ENCODE results near the gene CAMSAP1. TPM values are rescaled to one million over a fixed set of nuclear protein-coding genes. Genes with fewer than 3 reads are reported as not detected.

Gene CAMSAP1
- total RNA-seq, 4 donors from 2014 or later = 32.2 to 46.1 (median 34.0) TPM

- intact Hi-C loops (cut with DNase I; ENCODE audit: low total_unique reads) = no loop called here
- TF ChIP-seq, protein P1, sequence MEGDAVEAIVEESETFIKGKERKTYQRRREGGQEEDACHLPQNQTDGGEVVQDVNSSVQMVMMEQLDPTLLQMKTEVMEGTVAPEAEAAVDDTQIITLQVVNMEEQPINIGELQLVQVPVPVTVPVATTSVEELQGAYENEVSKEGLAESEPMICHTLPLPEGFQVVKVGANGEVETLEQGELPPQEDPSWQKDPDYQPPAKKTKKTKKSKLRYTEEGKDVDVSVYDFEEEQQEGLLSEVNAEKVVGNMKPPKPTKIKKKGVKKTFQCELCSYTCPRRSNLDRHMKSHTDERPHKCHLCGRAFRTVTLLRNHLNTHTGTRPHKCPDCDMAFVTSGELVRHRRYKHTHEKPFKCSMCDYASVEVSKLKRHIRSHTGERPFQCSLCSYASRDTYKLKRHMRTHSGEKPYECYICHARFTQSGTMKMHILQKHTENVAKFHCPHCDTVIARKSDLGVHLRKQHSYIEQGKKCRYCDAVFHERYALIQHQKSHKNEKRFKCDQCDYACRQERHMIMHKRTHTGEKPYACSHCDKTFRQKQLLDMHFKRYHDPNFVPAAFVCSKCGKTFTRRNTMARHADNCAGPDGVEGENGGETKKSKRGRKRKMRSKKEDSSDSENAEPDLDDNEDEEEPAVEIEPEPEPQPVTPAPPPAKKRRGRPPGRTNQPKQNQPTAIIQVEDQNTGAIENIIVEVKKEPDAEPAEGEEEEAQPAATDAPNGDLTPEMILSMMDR (IDR thresholded peaks at IDR 0.05) = no peak
- no peak for TF ChIP-seq POLR2A (IDR thresholded peaks at IDR 0.05)
- peak in 1 of 2 donors; percentile 76 for DNase-seq (ENCODE audit: low spot score in 2 of 2)
- 91 to 93% methylated on average over 26 to 28 of the region's 28 CpGs for WGBS, 2 donors
- H3K4me3 ChIP-seq (ENCODE audit: low read depth, poor library complexity, severe bottlenecking) = no peak overlapping the region
These were observed 91.3 kb downstream of the CAMSAP1 start for GRCh38 chr9:135815830-135816650.

GRCh38 chr9:135815413-135815812 is 91.9 kb downstream of the CAMSAP1 start:
- WGBS, 2 donors = 89 to 95% methylated on average over 4 of the region's 4 CpGs
- H3K4me3 ChIP-seq (ENCODE audit: low read depth, poor library complexity, severe bottlenecking) = no peak overlapping the region
- TF ChIP-seq, protein P1 (IDR thresholded peaks at IDR 0.05) = no peak
- no peak for TF ChIP-seq POLR2A (IDR thresholded peaks at IDR 0.05)
- peak in 1 of 2 donors; percentile 14 for DNase-seq (ENCODE audit: low spot score in 2 of 2)
- intact Hi-C loops (cut with DNase I; ENCODE audit: low total_unique reads) = no loop called here

- DNase-seq (ENCODE audit: low spot score in 2 of 2) = peak in 1 of 2 donors; percentile 74
- 96 to 97% methylated on average over 12 of the region's 12 CpGs for WGBS, 2 donors
- intact Hi-C loops (cut with DNase I; ENCODE audit: low total_unique reads) = no loop called here
- H3K4me3 ChIP-seq (ENCODE audit: low read depth, poor library complexity, severe bottlenecking) = no peak overlapping the region
- TF ChIP-seq, protein P1 (IDR thresholded peaks at IDR 0.05) = no peak
- no peak for TF ChIP-seq POLR2A (IDR thresholded peaks at IDR 0.05)
These were observed 92.8 kb downstream of the CAMSAP1 start for GRCh38 chr9:135814421-135815095.

DNA sequence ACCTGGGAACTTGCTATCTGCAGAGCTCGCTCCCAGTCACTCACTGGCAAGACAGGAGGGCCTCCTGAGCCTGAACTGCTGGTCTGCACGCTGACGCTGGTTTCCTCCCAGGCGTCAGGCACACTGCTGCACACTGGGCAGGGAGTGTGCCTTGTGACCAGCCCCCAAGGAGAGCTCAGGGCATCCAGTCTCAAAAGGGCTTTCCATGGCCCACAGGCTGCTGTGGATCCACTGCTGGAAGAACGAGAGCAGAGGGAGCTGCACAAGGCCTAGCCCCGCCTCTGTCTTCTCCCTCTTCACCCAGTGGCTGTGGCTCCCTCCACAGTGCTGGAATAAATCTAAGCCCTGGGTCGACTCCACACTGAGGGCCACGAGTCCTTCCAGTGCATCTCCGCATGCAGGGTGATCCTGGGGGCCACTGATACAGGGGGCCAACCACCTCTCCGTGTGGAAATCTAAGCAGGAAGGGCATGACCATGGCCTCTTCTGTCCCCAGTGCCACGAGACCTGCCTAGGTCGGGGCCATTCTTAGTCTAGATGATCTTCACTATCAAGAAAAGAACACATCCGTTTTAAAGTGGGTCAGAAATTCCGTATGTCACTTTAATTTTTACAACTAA is 93.6 kb downstream of the CAMSAP1 start:
- intact Hi-C loops (cut with DNase I; ENCODE audit: low total_unique reads) = no loop called here
- no peak overlapping the region for H3K4me3 ChIP-seq (ENCODE audit: low read depth, poor library complexity, severe bottlenecking)
- TF ChIP-seq, protein P1 (IDR thresholded peaks at IDR 0.05) = no peak
- TF ChIP-seq POLR2A (IDR thresholded peaks at IDR 0.05) = no peak
- peak in 1 of 2 donors; percentile 56 for DNase-seq (ENCODE audit: low spot score in 2 of 2)
- 90 to 91% methylated on average over 12 to 14 of the region's 14 CpGs for WGBS, 2 donors

DNA sequence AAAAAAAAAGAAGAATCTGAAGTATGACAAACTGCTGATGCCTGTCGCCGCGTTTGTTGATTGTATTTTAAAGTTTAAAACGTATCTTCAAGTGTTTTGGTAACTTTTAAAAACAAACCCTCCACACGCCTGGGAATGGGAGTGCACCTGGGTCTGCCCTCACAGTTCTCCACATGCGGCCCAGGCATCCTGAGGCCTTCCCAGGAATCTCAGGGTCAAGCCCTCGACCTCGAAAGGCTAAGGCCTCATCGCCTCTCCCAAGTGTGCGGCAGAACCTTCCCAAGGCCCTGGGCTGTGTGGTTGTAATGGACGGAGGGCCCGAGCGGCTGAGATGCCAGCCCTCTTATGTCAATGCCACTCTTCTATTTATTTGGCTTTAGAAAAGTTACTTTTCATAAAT is 94.4 kb downstream of the CAMSAP1 start:
- intact Hi-C loops (cut with DNase I; ENCODE audit: low total_unique reads) = no loop called here
- H3K4me3 ChIP-seq (ENCODE audit: low read depth, poor library complexity, severe bottlenecking) = no peak overlapping the region
- peak in 1 of 2 donors; percentile 29 for DNase-seq (ENCODE audit: low spot score in 2 of 2)
- TF ChIP-seq POLR2A (IDR thresholded peaks at IDR 0.05) = no peak
- 95 to 97% methylated on average over 13 of the region's 13 CpGs for WGBS, 2 donors

GRCh38 chr9:135811801-135812200 is 95.5 kb downstream of the CAMSAP1 start:
- intact Hi-C loops (cut with DNase I; ENCODE audit: low total_unique reads) = no loop called here
- peak in 1 of 2 donors; percentile 39 for DNase-seq (ENCODE audit: low spot score in 2 of 2)
- TF ChIP-seq POLR2A (IDR thresholded peaks at IDR 0.05) = no peak
- TF ChIP-seq, protein P1 (IDR thresholded peaks at IDR 0.05) = no peak
- 68 to 74% methylated on average over 11 of the region's 11 CpGs for WGBS, 2 donors
- no peak overlapping the region for H3K4me3 ChIP-seq (ENCODE audit: low read depth, poor library complexity, severe bottlenecking)

Measured in lower leg skin (tissue), 4 donors.